ENCODE results near the gene TXNRD2.

TXNRD2 gene

GRCh38 chr22:19864538-19865106 is 77.0 kb downstream of the TXNRD2 start:
- no peak for DNase-seq (ENCODE audit: low read depth in 3 of 3)

- no peak for DNase-seq (ENCODE audit: low read depth in 3 of 3)
Measured at GRCh38 chr22:19863571-19863970, 78.0 kb downstream of the TXNRD2 start.

- DNase-seq (ENCODE audit: low read depth in 3 of 3) = no peak
Measured at GRCh38 chr22:19862619-19863246, 78.9 kb downstream of the TXNRD2 start.

- no peak for DNase-seq (ENCODE audit: low read depth in 3 of 3)
Measured at GRCh38 chr22:19859861-19860510, 81.6 kb downstream of the TXNRD2 start.

- no peak for DNase-seq (ENCODE audit: low read depth in 3 of 3)
Measured at GRCh38 chr22:19857382-19857781, 84.2 kb downstream of the TXNRD2 start.

- peak; percentile 42 to 71 (median 47) for DNase-seq (ENCODE audit: low read depth in 3 of 3)
Measured at GRCh38 chr22:19855504-19856409, 85.9 kb downstream of the TXNRD2 start.

- peak; percentile 87 to 95 (median 94) for DNase-seq (ENCODE audit: low read depth in 3 of 3)
Measured at GRCh38 chr22:19854778-19855503, 86.7 kb downstream of the TXNRD2 start, which contains the start of the genes GNB1L and RTL10. TSS of gene GNB1L (minus strand) at chr22:19854874. CDS start at chr22:19821355, 33,519 bp downstream. TSS of gene RTL10 (minus strand) at chr22:19854874. CDS start at chr22:19852261, 2,613 bp downstream.

GRCh38 chr22:19853879-19854777 is 87.5 kb downstream of the TXNRD2 start:
- DNase-seq (ENCODE audit: low read depth in 3 of 3) = no peak

GRCh38 chr22:19853058-19853878 is 88.3 kb downstream of the TXNRD2 start:
- no peak for DNase-seq (ENCODE audit: low read depth in 3 of 3)

- no peak for DNase-seq (ENCODE audit: low read depth in 3 of 3)
Measured at GRCh38 chr22:19852177-19852781, 89.3 kb downstream of the TXNRD2 start.

- no peak for DNase-seq (ENCODE audit: low read depth in 3 of 3)
Measured at GRCh38 chr22:19851291-19852176, 90.1 kb downstream of the TXNRD2 start.

- no peak for DNase-seq (ENCODE audit: low read depth in 3 of 3)
Measured at GRCh38 chr22:19850763-19851109, 90.9 kb downstream of the TXNRD2 start.

- DNase-seq (ENCODE audit: low read depth in 3 of 3) = no peak
Measured at GRCh38 chr22:19849835-19850762, 91.5 kb downstream of the TXNRD2 start.

- DNase-seq (ENCODE audit: low read depth in 3 of 3) = no peak
Measured at GRCh38 chr22:19848298-19849224, 93.1 kb downstream of the TXNRD2 start.

- DNase-seq (ENCODE audit: low read depth in 3 of 3) = no peak
Measured at GRCh38 chr22:19847345-19847632, 94.3 kb downstream of the TXNRD2 start.

Data from stimulated activated CD4-positive, alpha-beta T cell treated with anti-CD3 and anti-CD28 coated beads, TNF-alpha, amount 100 ng/mL, for 24 hours (primary cell).